HG03575 (cell line): ENCODE measurements around the gene CFAP141.
"Not testable (repeated sequence)": the region's sequence is repeated elsewhere in the genome, so short reads cannot be mapped to it uniquely, and the experiment has no call there.

Experiments
- ATAC-seq: cut with Tn5 transposase; IDR thresholded peaks from one replicate; pipeline ENCODE4 v1.9.1; 2021; ENCODE audit not compliant: unreplicated experiment, insufficient number of reproducible peaks, low FRiP score; ENCODE audit errors: extremely low read depth

The CFAP141 gene

GRCh38 chr1:154213274-154213673, 7.1 kb upstream of the CFAP141 start:
- ATAC-seq, result no peak

GRCh38 chr1:154212083-154212482, 6.0 kb upstream of the CFAP141 start:
- ATAC-seq, result no peak

GRCh38 chr1:154208677-154209388, 2.7 kb upstream of the CFAP141 start:
- no peak for ATAC-seq

- no peak for ATAC-seq
These were observed 1.1 kb upstream of the CFAP141 start for GRCh38 chr1:154207262-154207661.

- ATAC-seq, result not testable (repeated sequence)
These were observed 355 bp downstream of the CFAP141 start for GRCh38 chr1:154205778-154206177.

GRCh38 chr1:154199563-154199879, 6.6 kb downstream of the CFAP141 start:
- ATAC-seq, result no peak

- ATAC-seq, result no peak
These were observed 7.2 kb downstream of the CFAP141 start for GRCh38 chr1:154198756-154199562.

GRCh38 chr1:154193821-154194220, 12.3 kb downstream of the CFAP141 start:
- ATAC-seq, result no peak

GRCh38 chr1:154192476-154192875, 13.7 kb downstream of the CFAP141 start:
- no peak for ATAC-seq

- ATAC-seq, result no peak
These were observed 14.1 kb downstream of the CFAP141 start, which contains the start of gene TPM3 for GRCh38 chr1:154191990-154192461. Gene TPM3, minus strand, starts transcription at chr1:154192100. Its CDS starts 82 bp downstream, at chr1:154192018.

- ATAC-seq, result no peak
These were observed 15.6 kb downstream of the CFAP141 start for GRCh38 chr1:154190550-154190949.

- ATAC-seq, result no peak
These were observed 19.2 kb downstream of the CFAP141 start for GRCh38 chr1:154186852-154187501.

- no peak for ATAC-seq
These were observed 20.0 kb downstream of the CFAP141 start for GRCh38 chr1:154186177-154186576.

- ATAC-seq, result no peak
These were observed 22.9 kb downstream of the CFAP141 start for GRCh38 chr1:154183046-154183915.

GRCh38 chr1:154182344-154183045, 23.6 kb downstream of the CFAP141 start:
- ATAC-seq, result no peak

- no peak for ATAC-seq
These were observed 24.2 kb downstream of the CFAP141 start for GRCh38 chr1:154181944-154182343.

GRCh38 chr1:154179946-154180687, 26.0 kb downstream of the CFAP141 start:
- ATAC-seq, result no peak
